HepG2 (cell line): ENCODE measurements around the gene POC1A. TPM values are rescaled to one million over a fixed set of nuclear protein-coding genes. Genes with fewer than 3 reads are reported as not detected.

ENCODE experiments used
- AFF4 ChIP-seq: sonication (generic); formaldehyde crosslinking; IDR thresholded peaks from 2 replicates; pipeline ENCODE4 v1.4.0; 2020; ENCODE audit warnings: missing genetic modification reagents
- CCAR2 ChIP-seq: fragments of 200-400 bp; formaldehyde crosslinking; optimal IDR thresholded peaks from 2 replicates; pipeline ENCODE3; 2018; ENCODE audit warnings: low read depth, mild to moderate bottlenecking, low read length, moderate library complexity
- CREB1 ChIP-seq, 2 experiments: fragments of 450-650 bp in 1 of 2; IDR thresholded peaks; 2 replicates each; pipeline ENCODE4 v1.6.1; 2016 to 2017; ENCODE audit warnings: control low read depth in 1 of 2, mild to moderate bottlenecking in 1 of 2, missing compliant biosample characterization in 1 of 2, missing genetic modification characterization in 1 of 2
- DMTF1 ChIP-seq: sonication (generic); formaldehyde crosslinking; IDR thresholded peaks from 2 replicates; pipeline ENCODE4 v1.4.0; 2020; ENCODE audit warnings: mild to moderate bottlenecking, missing genetic modification reagents
- JUN ChIP-seq: sonication (generic); formaldehyde crosslinking; IDR thresholded peaks from 2 replicates; pipeline ENCODE4 v1.4.0; 2020; ENCODE audit warnings: mild to moderate bottlenecking, missing genetic modification reagents
- PAXIP1 ChIP-seq: sonication (generic); formaldehyde crosslinking; conservative IDR thresholded peaks from 2 replicates; pipeline ENCODE4 v1.4.0; 2020; ENCODE audit warnings: mild to moderate bottlenecking, missing genetic modification reagents, moderate library complexity
- POGK ChIP-seq: sonication (generic); formaldehyde crosslinking; conservative IDR thresholded peaks from 2 replicates; pipeline ENCODE4 v1.8.0; 2022; ENCODE audit warnings: mild to moderate bottlenecking, moderate library complexity, missing genetic modification reagents
- SAP130 ChIP-seq: IDR thresholded peaks from 2 replicates; pipeline ENCODE4 v1.6.1; 2016; ENCODE audit warnings: low read depth
- TRIM24 ChIP-seq: sonication (generic); formaldehyde crosslinking; IDR thresholded peaks from 2 replicates; pipeline ENCODE4 v1.8.0; 2022; ENCODE audit warnings: mild to moderate bottlenecking, missing genetic modification reagents
- ZFYVE20 ChIP-seq: sonication (generic); formaldehyde crosslinking; IDR thresholded peaks from 2 replicates; pipeline ENCODE4 v1.8.0; 2023; ENCODE audit warnings: low read depth, mild to moderate bottlenecking, moderate library complexity, missing genetic modification reagents, borderline replicate concordance
- ZKSCAN1 ChIP-seq: fragments of 150-350 bp; IDR thresholded peaks from 2 replicates; pipeline ENCODE4 v1.6.1; 2014; ENCODE audit warnings: low read length
- ZNF263 ChIP-seq: sonication (generic); formaldehyde crosslinking; IDR thresholded peaks from 2 replicates; pipeline ENCODE4 v1.4.0; 2020; ENCODE audit warnings: missing genetic modification reagents
- ZNF292 ChIP-seq: sonication (generic); formaldehyde crosslinking; IDR thresholded peaks from 2 replicates; pipeline ENCODE4 v1.8.1; 2022; ENCODE audit warnings: mild to moderate bottlenecking, low read depth, missing genetic modification reagents, borderline replicate concordance
- ZNF709 ChIP-seq: sonication (generic); formaldehyde crosslinking; IDR thresholded peaks from 2 replicates; pipeline ENCODE4 v1.5.0; 2020; ENCODE audit warnings: mild to moderate bottlenecking, missing genetic modification reagents
- ZNF737 ChIP-seq: sonication (generic); formaldehyde crosslinking; IDR thresholded peaks from 2 replicates; pipeline ENCODE4 v1.5.0; 2020; ENCODE audit warnings: missing genetic modification reagents, mild to moderate bottlenecking, borderline replicate concordance
- polyA plus RNA-seq, 8 experiments: library from polyadenylated mRNA; depleted of rRNA in 3 of 8; stranded (reverse) in 7 of 8; unstranded in 1 of 8; fragments of >200 nt; fragmentation: Illumina TruSeq in 4 of 8; extraction: Trizol in 4 of 8; gene quantifications; 2 replicates each; pipeline versions ENCODE4 v1.2.1 to v1.2.3, GENCODE V29; 2011 to 2016; ENCODE audit warnings: low read depth in 4 of 8, missing spikeins in 1 of 8, mixed read lengths in 1 of 8; ENCODE audit not compliant: insufficient read depth in 1 of 8
- total RNA-seq, 5 experiments: library from RNA; depleted of rRNA; stranded (reverse); fragments of >200 nt; fragmentation: Illumina TruSeq; extraction: Trizol; gene quantifications; 2 replicates each; pipeline ENCODE4 v1.2.3, GENCODE V29; 2016; ENCODE audit warnings: low read depth in 1 of 5

The POC1A gene
- total and polyA plus RNA-seq, 2 of the 13 experiments (the other 11 are each of a cell fraction or from before 2014, with no cell fraction given), result 14.6 to 20.0 TPM

GRCh38 chr3:52056968-52057811 lies 97.0 kb downstream of the POC1A start (continued):
- TF ChIP-seq PAXIP1 (CRISPR knock-in tag) (peak; percentile 48; the same call in 1 of the 2 replicates), TRIM24 (CRISPR knock-in tag) (no peak), ZKSCAN1 (peak; percentile 99), ZNF263 (no peak), POGK (CRISPR knock-in tag) (0 out of 2 replicates have a peak, but pooled peaks have one; percentile 10), AFF4 (CRISPR knock-in tag) (no peak), CCAR2 (peak; percentile 69), DMTF1 (CRISPR knock-in tag) (no peak), ZNF292 (peak; percentile 47; the same call in 1 of the 2 replicates), JUN (CRISPR knock-in tag) (no peak), ZFYVE20 (CRISPR knock-in tag) (no peak), ZNF709 (CRISPR knock-in tag) (no peak), CREB1 (IDR thresholded peaks at IDR 0.05) (peak; percentile 60), CREB1 (CRISPR knock-in tag; IDR thresholded peaks at IDR 0.05) (no peak), ZNF737 (no peak), SAP130 (CRISPR knock-in tag) (peak; percentile 83)
